Measurements from ENCODE around the gene CCDC33.

The CCDC33 gene

GRCh38 chr15:74369084-74369745 lies 133.1 kb downstream of the CCDC33 start:
- Histone ChIP-seq H3K9me3 (no peaks in the 10 kb centered on the region), H3K27me3 (peaks cover 96% of the 10 kb centered on the region), H3K36me3 (no peaks in the 10 kb centered on the region), H3K27ac (no peak overlapping the region), H3K4me1 (ENCODE audit: control insufficient read depth in 1 of 2, insufficient read depth in 1 of 2, low read depth in 1 of 2, low read length in 1 of 2) (peaks cover 8 to 14% of the 10 kb centered on the region in 2 experiments), H3K4me3 (ENCODE audit: low read depth in 1 of 2, low read length in 1 of 2) (no peak overlapping the region)
- no peak for TF ChIP-seq CTCF (IDR thresholded peaks at IDR 0.05)

- Histone ChIP-seq H3K4me3 (ENCODE audit: low read depth in 1 of 2, low read length in 1 of 2) (no peak overlapping the region), H3K27ac (no peak overlapping the region), H3K9me3 (no peaks in the 10 kb centered on the region), H3K36me3 (no peaks in the 10 kb centered on the region), H3K27me3 (peaks cover 96% of the 10 kb centered on the region), H3K4me1 (ENCODE audit: control insufficient read depth in 1 of 2, insufficient read depth in 1 of 2, low read depth in 1 of 2, low read length in 1 of 2) (peaks cover 12 to 20% of the 10 kb centered on the region in 2 experiments)
- no peak for TF ChIP-seq CTCF (IDR thresholded peaks at IDR 0.05)
Measured at GRCh38 chr15:74369756-74370155, 133.6 kb downstream of the CCDC33 start.

GRCh38 chr15:74370471-74370870 lies 134.3 kb downstream of the CCDC33 start:
- Histone ChIP-seq H3K4me1 (ENCODE audit: control insufficient read depth in 1 of 2, insufficient read depth in 1 of 2, low read depth in 1 of 2, low read length in 1 of 2) (peaks cover 17 to 24% of the 10 kb centered on the region in 2 experiments), H3K4me3 (ENCODE audit: low read depth in 1 of 2, low read length in 1 of 2) (no peak overlapping the region), H3K27ac (no peak overlapping the region), H3K9me3 (no peaks in the 10 kb centered on the region), H3K27me3 (peaks cover 93% of the 10 kb centered on the region), H3K36me3 (no peaks in the 10 kb centered on the region)
- no peak for TF ChIP-seq CTCF (IDR thresholded peaks at IDR 0.05)

- Histone ChIP-seq H3K4me3 (ENCODE audit: low read depth in 1 of 2, low read length in 1 of 2) (peak overlapping the region in 1 of 2 experiments; percentile 85), H3K9me3 (no peaks in the 10 kb centered on the region), H3K4me1 (ENCODE audit: control insufficient read depth in 1 of 2, insufficient read depth in 1 of 2, low read depth in 1 of 2, low read length in 1 of 2) (peaks cover 17 to 19% of the 10 kb centered on the region in 2 experiments), H3K27me3 (peaks cover 71% of the 10 kb centered on the region), H3K27ac (no peak overlapping the region), H3K36me3 (no peaks in the 10 kb centered on the region)
- TF ChIP-seq CTCF (IDR thresholded peaks at IDR 0.05): no peak
Measured at GRCh38 chr15:74373056-74373650, 137.0 kb downstream of the CCDC33 start.

GRCh38 chr15:74373731-74374647 lies 137.9 kb downstream of the CCDC33 start:
- peak overlapping the region; percentile 14 for H3K27ac ChIP-seq
- peak; percentile 81 for TF ChIP-seq CTCF (IDR thresholded peaks at IDR 0.05)
- peaks cover 17 to 19% of the 10 kb centered on the region in 2 experiments for H3K4me1 ChIP-seq (ENCODE audit: control insufficient read depth in 1 of 2, insufficient read depth in 1 of 2, low read depth in 1 of 2, low read length in 1 of 2)
- H3K9me3 ChIP-seq: no peaks in the 10 kb centered on the region
- H3K4me3 ChIP-seq (ENCODE audit: low read depth in 1 of 2, low read length in 1 of 2): peak overlapping the region; percentile 85
- no peaks in the 10 kb centered on the region for H3K36me3 ChIP-seq
- H3K27me3 ChIP-seq: peaks cover 69% of the 10 kb centered on the region

All from neutrophil (primary cell).